SK-N-SH (cell line): ENCODE measurements around the gene NCAM1.

Experiments used
- POLR2AphosphoS5 ChIP-seq: IDR thresholded peaks from 2 replicates; pipeline ENCODE4 v1.6.1; 2012; ENCODE audit warnings: low read depth, low read length
- TF ChIP-seq, protein P1 (sequence below): fragments of 200-600 bp; sonication (generic); IDR thresholded peaks from 2 replicates; pipeline ENCODE4 v1.6.1; 2017; ENCODE audit warnings: antibody characterized with exemption, mild to moderate bottlenecking, moderate library complexity

DNA sequence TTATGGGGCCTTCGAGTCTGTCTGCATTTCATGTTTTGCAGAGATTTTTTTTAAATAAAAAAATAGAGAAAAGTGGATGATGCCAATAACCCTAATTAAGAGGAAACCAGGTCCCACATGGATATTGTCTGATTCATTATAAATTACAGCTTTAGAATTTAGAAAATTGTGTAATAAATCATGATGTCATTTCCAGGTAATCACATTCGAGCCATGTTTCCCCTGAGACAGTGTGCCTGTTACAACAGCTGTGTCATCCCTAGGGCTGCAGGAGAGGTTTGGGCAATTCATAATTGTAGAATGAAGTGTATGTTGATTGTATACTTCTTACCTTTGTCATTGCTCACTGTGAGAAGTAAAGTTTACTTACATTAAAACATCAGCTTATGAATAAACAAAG is 38.3 kb downstream of the NCAM1 start:
- TF ChIP-seq POLR2AphosphoS5 = no peak
- TF ChIP-seq, protein P1, sequence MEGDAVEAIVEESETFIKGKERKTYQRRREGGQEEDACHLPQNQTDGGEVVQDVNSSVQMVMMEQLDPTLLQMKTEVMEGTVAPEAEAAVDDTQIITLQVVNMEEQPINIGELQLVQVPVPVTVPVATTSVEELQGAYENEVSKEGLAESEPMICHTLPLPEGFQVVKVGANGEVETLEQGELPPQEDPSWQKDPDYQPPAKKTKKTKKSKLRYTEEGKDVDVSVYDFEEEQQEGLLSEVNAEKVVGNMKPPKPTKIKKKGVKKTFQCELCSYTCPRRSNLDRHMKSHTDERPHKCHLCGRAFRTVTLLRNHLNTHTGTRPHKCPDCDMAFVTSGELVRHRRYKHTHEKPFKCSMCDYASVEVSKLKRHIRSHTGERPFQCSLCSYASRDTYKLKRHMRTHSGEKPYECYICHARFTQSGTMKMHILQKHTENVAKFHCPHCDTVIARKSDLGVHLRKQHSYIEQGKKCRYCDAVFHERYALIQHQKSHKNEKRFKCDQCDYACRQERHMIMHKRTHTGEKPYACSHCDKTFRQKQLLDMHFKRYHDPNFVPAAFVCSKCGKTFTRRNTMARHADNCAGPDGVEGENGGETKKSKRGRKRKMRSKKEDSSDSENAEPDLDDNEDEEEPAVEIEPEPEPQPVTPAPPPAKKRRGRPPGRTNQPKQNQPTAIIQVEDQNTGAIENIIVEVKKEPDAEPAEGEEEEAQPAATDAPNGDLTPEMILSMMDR = no peak
